Neural cell (in vitro differentiated cells): Measurements from ENCODE around the gene TEX28. TPM values are rescaled to one million over a fixed set of nuclear protein-coding genes. Genes with fewer than 3 reads are reported as not detected.

Experiments
- H2AFZ ChIP-seq: fragments of 200-600, 300-800 bp; sonication (generic), shearing (Covaris generic); 2 replicates; pipeline ENCODE4 v1.6.0; 2014; ENCODE audit warnings: low read depth, mild to moderate bottlenecking, antibody characterized with exemption, low read length, moderate library complexity
- H3F3A ChIP-seq: fragments of 200-600 bp; shearing (Covaris generic); 2 replicates; pipeline ENCODE4 v1.6.1; 2016; ENCODE audit warnings: mild to moderate bottlenecking, moderate library complexity, mixed read lengths, antibody characterized with exemption, low read length; ENCODE audit not compliant: insufficient read depth, poor library complexity, severe bottlenecking
- H3K27ac ChIP-seq: fragments of 200-600, 300-800 bp; sonication (generic), shearing (Covaris generic); 2 replicates; pipeline ENCODE4 v1.5.1; 2014; ENCODE audit warnings: mild to moderate bottlenecking, low read length, moderate library complexity
- H3K27me3 ChIP-seq: fragments of 300-800, 200-600 bp; sonication (generic), shearing (Covaris generic); 2 replicates; pipeline ENCODE4 v1.6.0; 2014; ENCODE audit warnings: mild to moderate bottlenecking, low read depth, low read length, moderate library complexity; ENCODE audit not compliant: insufficient read depth
- H3K36me3 ChIP-seq: fragments of 300-800, 200-600 bp; sonication (generic), shearing (Covaris generic); 2 replicates; pipeline ENCODE4 v1.5.1; 2014; ENCODE audit warnings: mild to moderate bottlenecking, antibody characterized with exemption, low read length, moderate library complexity; ENCODE audit not compliant: insufficient read depth
- H3K4me2 ChIP-seq: fragments of 300-800, 200-600 bp; sonication (generic), shearing (Covaris generic); 2 replicates; pipeline ENCODE4 v1.6.0; 2014; ENCODE audit warnings: mild to moderate bottlenecking, low read length
- H3K4me3 ChIP-seq: fragments of 300-800, 200-600 bp; sonication (generic), shearing (Covaris generic); 2 replicates; pipeline ENCODE4 v1.5.1; 2014; ENCODE audit warnings: mild to moderate bottlenecking, low read length, moderate library complexity
- H3K79me2 ChIP-seq: fragments of 200-600 bp; shearing (Covaris generic); replicated peaks from 2 replicates; pipeline ENCODE4 v1.6.0; 2014; ENCODE audit warnings: mild to moderate bottlenecking, low read length, moderate library complexity; ENCODE audit not compliant: insufficient read depth
- H3K9ac ChIP-seq: fragments of 300-800, 200-600 bp; sonication (generic), shearing (Covaris generic); 2 replicates; pipeline ENCODE4 v1.6.1; 2016; ENCODE audit warnings: mild to moderate bottlenecking, low read length, mixed read lengths
- H3K9me2 ChIP-seq: fragments of 200-600 bp; shearing (Covaris generic); 2 replicates; pipeline ENCODE4 v1.6.1; 2016; ENCODE audit warnings: mild to moderate bottlenecking, low read length, mixed read lengths; ENCODE audit not compliant: insufficient read depth
- H3K9me3 ChIP-seq: fragments of 200-600, 300-800 bp; sonication (generic), shearing (Covaris generic); 2 replicates; pipeline ENCODE4 v1.6.1; 2016; ENCODE audit warnings: mild to moderate bottlenecking, mixed run types, low read length, moderate library complexity, mixed read lengths
- H4K20me1 ChIP-seq: fragments of 200-600 bp; shearing (Covaris generic); 2 replicates; pipeline ENCODE4 v1.6.1; 2016; ENCODE audit warnings: mild to moderate bottlenecking, mixed run types; ENCODE audit not compliant: insufficient read depth
- EP300 ChIP-seq: fragments of 450-650 bp; conservative IDR thresholded peaks from 2 replicates; pipeline ENCODE4 v1.6.1; 2014; ENCODE audit warnings: antibody characterized with exemption, mild to moderate bottlenecking, moderate library complexity; ENCODE audit not compliant: poor library complexity, severe bottlenecking
- EZH2 ChIP-seq: fragments of 200-600, 300-800 bp; shearing (Covaris generic), sonication (generic); IDR thresholded peaks from 2 replicates; pipeline ENCODE4 v1.6.1; 2014; ENCODE audit warnings: antibody characterized with exemption, low read length, borderline replicate concordance, mild to moderate bottlenecking; ENCODE audit not compliant: insufficient read depth, poor library complexity, severe bottlenecking
- MXI1 ChIP-seq: fragments of 450-650 bp; conservative IDR thresholded peaks from 2 replicates; pipeline ENCODE4 v1.6.1; 2014; ENCODE audit warnings: antibody characterized with exemption, mild to moderate bottlenecking; ENCODE audit not compliant: poor library complexity, severe bottlenecking
- POLR2AphosphoS5 ChIP-seq: IDR thresholded peaks from 2 replicates; pipeline ENCODE4 v1.6.1; 2012
- RAD21 ChIP-seq: fragments of 450-650 bp; conservative IDR thresholded peaks from 2 replicates; pipeline ENCODE4 v1.6.1; 2014; ENCODE audit warnings: antibody characterized with exemption, mild to moderate bottlenecking, moderate library complexity
- SMC3 ChIP-seq: fragments of 450-650 bp; conservative IDR thresholded peaks from 2 replicates; pipeline ENCODE4 v1.6.1; 2014; ENCODE audit warnings: antibody characterized with exemption, mild to moderate bottlenecking, moderate library complexity; ENCODE audit not compliant: poor library complexity
- TAF1 ChIP-seq: IDR thresholded peaks from 2 replicates; pipeline ENCODE4 v1.6.1; 2012; ENCODE audit warnings: low read depth
- polyA plus RNA-seq: library from polyadenylated mRNA; depleted of rRNA; stranded (reverse); fragments of >200 nt; gene quantifications from 2 replicates; pipeline ENCODE4 v1.2.3, GENCODE V29; 2014
- TF ChIP-seq, protein P1 (sequence below): fragments of 450-650 bp; IDR thresholded peaks from 2 replicates; pipeline ENCODE4 v1.5.1; 2014; ENCODE audit warnings: antibody characterized with exemption, mild to moderate bottlenecking, moderate library complexity; ENCODE audit not compliant: poor library complexity, severe bottlenecking
- TF ChIP-seq, protein P2 (sequence below): IDR thresholded peaks from 2 replicates; pipeline ENCODE4 v1.6.1; 2012; ENCODE audit warnings: borderline replicate concordance

TEX28 gene
- polyA plus RNA-seq, 1 donor from 2014 or later: not detected

DNA sequence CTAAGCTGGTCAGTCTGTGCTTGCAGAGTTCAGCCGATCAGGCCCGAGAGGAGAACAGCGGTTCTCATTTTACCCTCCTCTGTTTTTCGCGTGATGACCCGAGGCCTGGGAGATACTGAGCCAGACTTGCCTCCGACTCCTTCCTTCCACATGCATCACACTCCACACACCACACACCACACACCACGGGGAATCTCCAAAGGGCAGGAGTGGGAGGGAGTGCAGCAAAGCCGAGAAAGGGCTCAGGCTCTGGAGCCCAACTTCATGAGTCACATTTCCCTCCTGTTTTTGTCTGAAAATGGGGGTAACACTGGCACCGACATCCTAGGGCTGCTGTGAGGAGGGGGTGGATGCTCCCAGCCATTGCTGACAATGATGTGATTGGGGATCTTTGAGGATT, 39.6 kb upstream of the TEX28 start:
- Histone ChIP-seq H3K4me2 (no peak overlapping the region), H3K27me3 (no peaks in the 10 kb centered on the region), H3K36me3 (no peaks in the 10 kb centered on the region), H3K9me3 (no peaks in the 10 kb centered on the region), H2AFZ (no peak overlapping the region), H3K79me2 (no peaks in the 10 kb centered on the region), H3K9ac (no peak overlapping the region), H3K9me2 (no peaks in the 10 kb centered on the region), H3F3A (no peaks in the 10 kb centered on the region), H4K20me1 (no peaks in the 10 kb centered on the region), H3K4me3 (no peak overlapping the region), H3K27ac (no peak overlapping the region)
- TF ChIP-seq POLR2AphosphoS5 (no peak), EZH2 (no peak), SMC3 (no peak), MXI1 (no peak), TAF1 (no peak), RAD21 (no peak), EP300 (no peak)
- TF ChIP-seq, protein P1, sequence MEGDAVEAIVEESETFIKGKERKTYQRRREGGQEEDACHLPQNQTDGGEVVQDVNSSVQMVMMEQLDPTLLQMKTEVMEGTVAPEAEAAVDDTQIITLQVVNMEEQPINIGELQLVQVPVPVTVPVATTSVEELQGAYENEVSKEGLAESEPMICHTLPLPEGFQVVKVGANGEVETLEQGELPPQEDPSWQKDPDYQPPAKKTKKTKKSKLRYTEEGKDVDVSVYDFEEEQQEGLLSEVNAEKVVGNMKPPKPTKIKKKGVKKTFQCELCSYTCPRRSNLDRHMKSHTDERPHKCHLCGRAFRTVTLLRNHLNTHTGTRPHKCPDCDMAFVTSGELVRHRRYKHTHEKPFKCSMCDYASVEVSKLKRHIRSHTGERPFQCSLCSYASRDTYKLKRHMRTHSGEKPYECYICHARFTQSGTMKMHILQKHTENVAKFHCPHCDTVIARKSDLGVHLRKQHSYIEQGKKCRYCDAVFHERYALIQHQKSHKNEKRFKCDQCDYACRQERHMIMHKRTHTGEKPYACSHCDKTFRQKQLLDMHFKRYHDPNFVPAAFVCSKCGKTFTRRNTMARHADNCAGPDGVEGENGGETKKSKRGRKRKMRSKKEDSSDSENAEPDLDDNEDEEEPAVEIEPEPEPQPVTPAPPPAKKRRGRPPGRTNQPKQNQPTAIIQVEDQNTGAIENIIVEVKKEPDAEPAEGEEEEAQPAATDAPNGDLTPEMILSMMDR: no peak
- TF ChIP-seq, protein P2, sequence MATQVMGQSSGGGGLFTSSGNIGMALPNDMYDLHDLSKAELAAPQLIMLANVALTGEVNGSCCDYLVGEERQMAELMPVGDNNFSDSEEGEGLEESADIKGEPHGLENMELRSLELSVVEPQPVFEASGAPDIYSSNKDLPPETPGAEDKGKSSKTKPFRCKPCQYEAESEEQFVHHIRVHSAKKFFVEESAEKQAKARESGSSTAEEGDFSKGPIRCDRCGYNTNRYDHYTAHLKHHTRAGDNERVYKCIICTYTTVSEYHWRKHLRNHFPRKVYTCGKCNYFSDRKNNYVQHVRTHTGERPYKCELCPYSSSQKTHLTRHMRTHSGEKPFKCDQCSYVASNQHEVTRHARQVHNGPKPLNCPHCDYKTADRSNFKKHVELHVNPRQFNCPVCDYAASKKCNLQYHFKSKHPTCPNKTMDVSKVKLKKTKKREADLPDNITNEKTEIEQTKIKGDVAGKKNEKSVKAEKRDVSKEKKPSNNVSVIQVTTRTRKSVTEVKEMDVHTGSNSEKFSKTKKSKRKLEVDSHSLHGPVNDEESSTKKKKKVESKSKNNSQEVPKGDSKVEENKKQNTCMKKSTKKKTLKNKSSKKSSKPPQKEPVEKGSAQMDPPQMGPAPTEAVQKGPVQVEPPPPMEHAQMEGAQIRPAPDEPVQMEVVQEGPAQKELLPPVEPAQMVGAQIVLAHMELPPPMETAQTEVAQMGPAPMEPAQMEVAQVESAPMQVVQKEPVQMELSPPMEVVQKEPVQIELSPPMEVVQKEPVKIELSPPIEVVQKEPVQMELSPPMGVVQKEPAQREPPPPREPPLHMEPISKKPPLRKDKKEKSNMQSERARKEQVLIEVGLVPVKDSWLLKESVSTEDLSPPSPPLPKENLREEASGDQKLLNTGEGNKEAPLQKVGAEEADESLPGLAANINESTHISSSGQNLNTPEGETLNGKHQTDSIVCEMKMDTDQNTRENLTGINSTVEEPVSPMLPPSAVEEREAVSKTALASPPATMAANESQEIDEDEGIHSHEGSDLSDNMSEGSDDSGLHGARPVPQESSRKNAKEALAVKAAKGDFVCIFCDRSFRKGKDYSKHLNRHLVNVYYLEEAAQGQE: no peak

DNA sequence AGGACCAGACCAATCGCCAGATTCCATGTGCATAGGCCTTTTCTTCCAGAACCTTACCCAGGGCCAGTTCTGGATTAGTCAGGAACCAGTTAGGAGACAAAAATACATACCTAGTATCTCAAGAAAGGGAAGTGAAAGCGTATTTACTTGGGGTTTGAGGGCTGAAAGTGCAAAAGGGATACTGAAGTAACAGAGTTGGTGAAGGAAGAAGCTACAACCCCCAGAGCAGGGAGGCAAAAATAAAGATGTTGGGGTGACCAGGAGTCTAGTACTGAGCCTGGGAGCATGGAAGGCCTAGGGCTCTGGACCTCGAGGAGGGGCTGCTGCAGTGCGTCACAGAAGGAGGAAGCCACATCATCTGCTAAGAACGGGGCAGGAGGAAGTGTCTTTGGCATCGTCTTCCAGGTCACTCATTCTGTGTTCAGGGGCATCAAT, 38.9 kb upstream of the TEX28 start:
- Histone ChIP-seq H3K4me2 (no peak overlapping the region), H3K27me3 (no peaks in the 10 kb centered on the region), H3F3A (no peaks in the 10 kb centered on the region), H2AFZ (no peak overlapping the region), H3K9ac (no peak overlapping the region), H3K79me2 (no peaks in the 10 kb centered on the region), H3K27ac (no peak overlapping the region), H3K36me3 (no peaks in the 10 kb centered on the region), H4K20me1 (no peaks in the 10 kb centered on the region), H3K9me2 (no peaks in the 10 kb centered on the region), H3K4me3 (no peak overlapping the region), H3K9me3 (no peaks in the 10 kb centered on the region)
- TF ChIP-seq EZH2 (no peak), RAD21 (no peak), POLR2AphosphoS5 (no peak), SMC3 (no peak), TAF1 (no peak), EP300 (no peak), MXI1 (no peak)
- TF ChIP-seq, protein P1: no peak
- TF ChIP-seq, protein P2: no peak
